Caco-2 (cell line): ENCODE measurements around the gene CAPRIN2. TPM values are rescaled to one million over a fixed set of nuclear protein-coding genes. Genes with fewer than 3 reads are reported as not detected.

ENCODE experiments used
- BruUV-seq: library from RNA; stranded (reverse); fragments of 400-500 nt; replicated peaks from 2 replicates; lab custom pipeline; 2021; lab: Mats Ljungman, UMichigan
- CTCF ChIA-PET: fragments of 300-600 bp; sonication (Branson Sonifier 250); formaldehyde crosslinking; loops from one replicate; lab custom pipeline; 2022; ENCODE audit warnings: antibody characterized with exemption; lab: Charles Lee
- POLR2A ChIA-PET: fragments of 300-600 bp; sonication (Branson Sonifier 250); formaldehyde crosslinking; loops from one replicate; lab custom pipeline; 2022; ENCODE audit warnings: antibody characterized with exemption; lab: Charles Lee
- DNase-seq, 2 experiments: peaks; one replicate each; pipeline versions ENCODE4 v3.0.0 to v3.0.0-alpha.2; 2020 to 2022
- H3K27me3 ChIP-seq: replicated peaks from 2 replicates; pipeline ENCODE4 v1.6.0; 2011; ENCODE audit warnings: low read length; ENCODE audit not compliant: control insufficient read depth, insufficient read depth
- H3K36me3 ChIP-seq: 2 replicates; pipeline ENCODE4 v1.5.1; 2011; ENCODE audit warnings: low read length; ENCODE audit not compliant: control insufficient read depth, insufficient read depth
- H3K4me1 ChIP-seq: fragments of 250-450 bp; sonication (Bioruptor Pico); 2 replicates; pipeline ENCODE4 v1.5.1; 2020; ENCODE audit warnings: mild to moderate bottlenecking
- H3K4me3 ChIP-seq: 2 replicates; pipeline ENCODE4 v1.5.1; 2011; ENCODE audit warnings: low read depth, mild to moderate bottlenecking, control low read depth, low read length
- H3K9me3 ChIP-seq: fragments of 250-450 bp; sonication (Bioruptor Pico); 2 replicates; pipeline ENCODE4 v1.5.1; 2020; ENCODE audit warnings: mild to moderate bottlenecking, moderate library complexity
- H3K27ac Mint-ChIP-seq: one replicate; pipeline ENCODE4 v1.8.0; 2022; ENCODE audit warnings: mixed read lengths; ENCODE audit not compliant: unreplicated experiment
- H3K27me3 Mint-ChIP-seq: one replicate; pipeline ENCODE4 v1.8.0; 2022; ENCODE audit warnings: mixed read lengths; ENCODE audit not compliant: insufficient read depth, unreplicated experiment
- H3K36me3 Mint-ChIP-seq: one replicate; pipeline ENCODE4 v1.8.0; 2022; ENCODE audit warnings: mild to moderate bottlenecking, mixed read lengths; ENCODE audit not compliant: insufficient read depth, unreplicated experiment
- H3K4me1 Mint-ChIP-seq: one replicate; pipeline ENCODE4 v1.8.0; 2022; ENCODE audit warnings: low read depth, mixed read lengths; ENCODE audit not compliant: unreplicated experiment
- H3K4me3 Mint-ChIP-seq: one replicate; pipeline ENCODE4 v1.8.0; 2022; ENCODE audit warnings: mild to moderate bottlenecking, moderate library complexity, mixed read lengths; ENCODE audit not compliant: unreplicated experiment
- H3K9me3 Mint-ChIP-seq: one replicate; pipeline ENCODE4 v1.8.0; 2022; ENCODE audit warnings: mixed read lengths; ENCODE audit not compliant: unreplicated experiment
- intact Hi-C: fragments of 100-400 bp; cut with micrococcal nuclease; formaldehyde crosslinking; loops from one replicate; pipeline ENCODE4 v1.10.0; 2022; ENCODE audit not compliant: unreplicated experiment
- total RNA-seq: library from RNA; stranded (reverse); gene quantifications from 2 replicates; pipeline ENCODE4 v1.2.3, GENCODE V29; 2022
- TF ChIP-seq, protein P1 (sequence below), 2 experiments: fragments of 200-600 bp in 1 of 2; IDR thresholded peaks; 1 replicate in 1 of 2; 2 replicates in 1 of 2; pipeline versions ENCODE4 v1.5.1 to v1.8.0; 2011 to 2022; ENCODE audit warnings: antibody characterized with exemption in 1 of 2, control low read depth in 1 of 2, inconsistent platforms in 1 of 2, low read depth in 1 of 2, low read length in 1 of 2, mild to moderate bottlenecking in 1 of 2, moderate library complexity in 1 of 2; ENCODE audit not compliant: insufficient read depth in 1 of 2, severe bottlenecking in 1 of 2, unreplicated experiment in 1 of 2

Gene CAPRIN2
- total RNA-seq, 1 experiment from 2014 or later: 19.6 TPM

DNA sequence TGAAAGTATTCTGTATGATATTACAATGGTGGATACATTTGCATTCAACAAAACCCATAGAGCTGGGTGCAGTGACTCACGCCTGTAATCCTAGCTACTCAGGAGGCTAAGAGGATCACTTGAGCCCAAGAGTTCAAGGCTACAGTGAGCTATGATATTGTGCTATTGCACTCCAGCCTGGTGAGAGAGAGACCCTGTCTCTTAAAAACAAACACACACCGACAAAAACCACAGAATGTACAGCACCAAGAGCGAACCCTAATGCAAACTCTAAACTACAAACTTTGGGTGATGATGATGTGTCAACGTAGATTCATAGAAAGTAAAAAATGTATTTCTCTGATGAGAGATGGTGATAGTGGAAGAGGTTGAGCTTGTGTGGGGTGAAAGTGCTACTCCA is 8.6 kb downstream of the CAPRIN2 start:
- H3K27me3 Mint-ChIP-seq: no peaks in the 10 kb centered on the region
- Histone ChIP-seq H3K36me3 (no peaks in the 10 kb centered on the region; the same call in 1 of the 2 replicates), H3K9me3 (no peaks in the 10 kb centered on the region), H3K27me3 (no peaks in the 10 kb centered on the region), H3K4me3 (no peak overlapping the region), H3K4me1 (no peaks in the 10 kb centered on the region)
- DNase-seq: no peak
- no peak overlapping the region for H3K27ac Mint-ChIP-seq
- TF ChIP-seq, protein P1, sequence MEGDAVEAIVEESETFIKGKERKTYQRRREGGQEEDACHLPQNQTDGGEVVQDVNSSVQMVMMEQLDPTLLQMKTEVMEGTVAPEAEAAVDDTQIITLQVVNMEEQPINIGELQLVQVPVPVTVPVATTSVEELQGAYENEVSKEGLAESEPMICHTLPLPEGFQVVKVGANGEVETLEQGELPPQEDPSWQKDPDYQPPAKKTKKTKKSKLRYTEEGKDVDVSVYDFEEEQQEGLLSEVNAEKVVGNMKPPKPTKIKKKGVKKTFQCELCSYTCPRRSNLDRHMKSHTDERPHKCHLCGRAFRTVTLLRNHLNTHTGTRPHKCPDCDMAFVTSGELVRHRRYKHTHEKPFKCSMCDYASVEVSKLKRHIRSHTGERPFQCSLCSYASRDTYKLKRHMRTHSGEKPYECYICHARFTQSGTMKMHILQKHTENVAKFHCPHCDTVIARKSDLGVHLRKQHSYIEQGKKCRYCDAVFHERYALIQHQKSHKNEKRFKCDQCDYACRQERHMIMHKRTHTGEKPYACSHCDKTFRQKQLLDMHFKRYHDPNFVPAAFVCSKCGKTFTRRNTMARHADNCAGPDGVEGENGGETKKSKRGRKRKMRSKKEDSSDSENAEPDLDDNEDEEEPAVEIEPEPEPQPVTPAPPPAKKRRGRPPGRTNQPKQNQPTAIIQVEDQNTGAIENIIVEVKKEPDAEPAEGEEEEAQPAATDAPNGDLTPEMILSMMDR (IDR thresholded peaks at IDR 0.05; ENCODE audit: insufficient read depth in 1 of 2, low read depth in 1 of 2, low read length in 1 of 2, severe bottlenecking in 1 of 2, unreplicated experiment in 1 of 2): no peak
- BruUV-seq: no TSS peak
- H3K36me3 Mint-ChIP-seq: no peaks in the 10 kb centered on the region
- POLR2A ChIA-PET: no interaction called here
- H3K9me3 Mint-ChIP-seq: no peaks in the 10 kb centered on the region
- no peaks in the 10 kb centered on the region for H3K4me1 Mint-ChIP-seq
- H3K4me3 Mint-ChIP-seq: no peak overlapping the region
- CTCF ChIA-PET: no interaction called here
- intact Hi-C loops: no loop called here

DNA sequence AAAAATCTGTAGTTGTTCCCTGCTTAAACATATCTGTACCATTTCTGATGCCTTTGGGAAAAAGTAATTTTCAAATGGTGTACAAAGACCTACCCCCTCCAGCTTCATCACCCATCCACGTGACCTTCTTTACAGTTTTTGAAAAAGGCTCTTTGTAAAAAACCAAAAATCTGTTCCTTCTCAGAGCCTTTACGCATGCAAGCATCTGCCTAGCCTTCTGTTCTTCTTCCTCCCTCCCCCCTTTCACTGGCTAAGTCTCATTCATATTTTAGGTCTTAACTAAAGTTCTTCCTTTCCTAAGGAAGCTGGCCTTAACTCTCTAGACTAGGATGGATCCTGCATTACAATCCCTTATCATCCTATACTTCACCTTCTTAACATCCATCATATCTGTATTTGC is 10.4 kb downstream of the CAPRIN2 start:
- ChIA-PET CTCF (no interaction called here), POLR2A (no interaction called here)
- Mint-ChIP-seq H3K27me3 (no peaks in the 10 kb centered on the region), H3K4me3 (no peak overlapping the region), H3K36me3 (peaks cover under 1% of the 10 kb centered on the region), H3K9me3 (no peaks in the 10 kb centered on the region), H3K4me1 (no peaks in the 10 kb centered on the region), H3K27ac (no peak overlapping the region)
- no peak for DNase-seq
- Histone ChIP-seq H3K4me1 (no peaks in the 10 kb centered on the region), H3K4me3 (no peak overlapping the region), H3K9me3 (no peaks in the 10 kb centered on the region), H3K36me3 (no peaks in the 10 kb centered on the region; the same call in 1 of the 2 replicates), H3K27me3 (no peaks in the 10 kb centered on the region)
- TF ChIP-seq, protein P1 (IDR thresholded peaks at IDR 0.05; ENCODE audit: insufficient read depth in 1 of 2, low read depth in 1 of 2, low read length in 1 of 2, severe bottlenecking in 1 of 2, unreplicated experiment in 1 of 2): no peak
- intact Hi-C loops: no loop called here
- no TSS peak for BruUV-seq

DNA sequence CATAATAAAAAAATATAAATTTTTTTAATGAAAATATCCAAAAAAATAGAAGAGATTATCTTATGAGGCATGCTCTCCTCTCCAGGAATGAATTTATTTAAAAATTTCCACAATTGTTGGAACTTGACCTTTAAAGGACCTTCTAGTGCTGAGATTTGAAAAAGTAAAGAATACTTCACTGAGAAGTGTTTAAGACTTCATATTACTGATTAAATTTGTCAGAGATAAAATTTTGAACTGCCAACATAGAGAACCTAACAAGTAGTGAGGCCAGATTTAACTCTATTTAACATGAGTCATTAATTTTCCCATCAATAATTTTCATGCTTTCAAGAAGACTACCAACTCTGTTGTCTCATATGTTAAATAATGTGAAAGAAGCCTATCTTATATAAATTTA is 14.5 kb downstream of the CAPRIN2 start:
- Mint-ChIP-seq H3K36me3 (peaks cover 5% of the 10 kb centered on the region), H3K4me1 (no peaks in the 10 kb centered on the region), H3K4me3 (no peak overlapping the region), H3K27me3 (no peaks in the 10 kb centered on the region), H3K9me3 (no peaks in the 10 kb centered on the region), H3K27ac (no peak overlapping the region)
- ChIA-PET POLR2A (no interaction called here), CTCF (no interaction called here)
- TF ChIP-seq, protein P1 (IDR thresholded peaks at IDR 0.05; ENCODE audit: insufficient read depth in 1 of 2, low read depth in 1 of 2, low read length in 1 of 2, severe bottlenecking in 1 of 2, unreplicated experiment in 1 of 2): no peak
- no peaks in the 10 kb centered on the region for H3K4me1 ChIP-seq
- no peaks in the 10 kb centered on the region; the same call in 1 of the 2 replicates for H3K36me3 ChIP-seq
- no peaks in the 10 kb centered on the region for H3K9me3 ChIP-seq
- BruUV-seq: no TSS peak
- H3K4me3 ChIP-seq: no peak overlapping the region
- no peaks in the 10 kb centered on the region for H3K27me3 ChIP-seq
- intact Hi-C loops: no loop called here
- no peak for DNase-seq
